Measurements from ENCODE around the gene RNH1. TPM values are rescaled to one million over a fixed set of nuclear protein-coding genes. Genes with fewer than 3 reads are reported as not detected.
"Not testable (repeated sequence)": the region's sequence is repeated elsewhere in the genome, so short reads cannot be mapped to it uniquely, and the experiment has no call there.

The RNH1 gene
- total RNA-seq, 2 experiments from 2014 or later: 127 to 134 TPM

GRCh38 chr11:473962-474785, 32.9 kb downstream of the RNH1 start:
- no peaks in the 10 kb centered on the region for H3K36me3 Mint-ChIP-seq
- intact Hi-C loops (cut with micrococcal nuclease): no loop called here
- H3K4me1 Mint-ChIP-seq (ENCODE audit: low read depth): no peaks in the 10 kb centered on the region
- no peak overlapping the region for H3K4me3 Mint-ChIP-seq
- H3K9me3 Mint-ChIP-seq: no peaks in the 10 kb centered on the region
- no peak for DNase-seq
- no peaks in the 10 kb centered on the region for H3K27me3 Mint-ChIP-seq
- no peak overlapping the region for H3K27ac Mint-ChIP-seq
- ChIA-PET POLR2A (no interaction called here), CTCF (no interaction called here)

GRCh38 chr11:473415-473814, 33.6 kb downstream of the RNH1 start:
- Mint-ChIP-seq H3K4me3 (no peak overlapping the region), H3K4me1 (ENCODE audit: low read depth) (no peaks in the 10 kb centered on the region), H3K36me3 (no peaks in the 10 kb centered on the region), H3K27me3 (no peaks in the 10 kb centered on the region), H3K9me3 (no peaks in the 10 kb centered on the region), H3K27ac (no peak overlapping the region)
- intact Hi-C loops (cut with micrococcal nuclease): no loop called here
- DNase-seq: no peak
- ChIA-PET CTCF (no interaction called here), POLR2A (no interaction called here)

GRCh38 chr11:472816-473215, 34.2 kb downstream of the RNH1 start:
- intact Hi-C loops (cut with micrococcal nuclease): no loop called here
- H3K9me3 Mint-ChIP-seq: no peaks in the 10 kb centered on the region
- no peak for DNase-seq
- no peaks in the 10 kb centered on the region for H3K27me3 Mint-ChIP-seq
- no peaks in the 10 kb centered on the region for H3K36me3 Mint-ChIP-seq
- no peaks in the 10 kb centered on the region for H3K4me1 Mint-ChIP-seq (ENCODE audit: low read depth)
- no peak overlapping the region for H3K27ac Mint-ChIP-seq
- CTCF ChIA-PET: no interaction called here
- no peak overlapping the region for H3K4me3 Mint-ChIP-seq
- POLR2A ChIA-PET: no interaction called here

GRCh38 chr11:472272-472671, 34.8 kb downstream of the RNH1 start:
- no peak overlapping the region for H3K27ac Mint-ChIP-seq

GRCh38 chr11:471468-472145, 35.4 kb downstream of the RNH1 start:
- Mint-ChIP-seq H3K4me1 (ENCODE audit: low read depth) (no peaks in the 10 kb centered on the region), H3K9me3 (no peaks in the 10 kb centered on the region), H3K27me3 (no peaks in the 10 kb centered on the region), H3K36me3 (no peaks in the 10 kb centered on the region), H3K4me3 (no peak overlapping the region), H3K27ac (no peak overlapping the region)
- ChIA-PET POLR2A (no interaction called here), CTCF (interaction anchor here (0.7 kb wide), 1 partner anchor 168 kb away, joined by 10 read pairs; no protein-coding TSS in a partner anchor)
- no peak for DNase-seq
- intact Hi-C loops (cut with micrococcal nuclease): no loop called here

More at GRCh38 chr11:472272-472671, 34.8 kb downstream of the RNH1 start:
- no peak for DNase-seq
- Mint-ChIP-seq H3K9me3 (no peaks in the 10 kb centered on the region), H3K36me3 (no peaks in the 10 kb centered on the region), H3K4me1 (ENCODE audit: low read depth) (no peaks in the 10 kb centered on the region), H3K4me3 (no peak overlapping the region), H3K27me3 (no peaks in the 10 kb centered on the region)
- POLR2A ChIA-PET: no interaction called here
- CTCF ChIA-PET: interaction anchor here (0.7 kb wide), 1 partner anchor 167 kb away, joined by 10 read pairs; no protein-coding TSS in a partner anchor
- intact Hi-C loops (cut with micrococcal nuclease): no loop called here

GRCh38 chr11:469684-470560, 37.1 kb downstream of the RNH1 start:
- Mint-ChIP-seq H3K36me3 (peaks cover 2% of the 10 kb centered on the region), H3K27me3 (no peaks in the 10 kb centered on the region), H3K4me1 (ENCODE audit: low read depth) (no peaks in the 10 kb centered on the region), H3K9me3 (no peaks in the 10 kb centered on the region), H3K4me3 (no peak overlapping the region), H3K27ac (no peak overlapping the region)
- intact Hi-C loops (cut with micrococcal nuclease): no loop called here
- ChIA-PET CTCF (no interaction called here), POLR2A (no interaction called here)
- no peak for DNase-seq

GRCh38 chr11:469026-469683, 37.9 kb downstream of the RNH1 start:
- H3K27ac Mint-ChIP-seq; DNase-seq; H3K4me3 Mint-ChIP-seq; intact Hi-C loops (cut with micrococcal nuclease); H3K27me3 Mint-ChIP-seq; POLR2A ChIA-PET; H3K36me3 Mint-ChIP-seq; H3K9me3 Mint-ChIP-seq; H3K4me1 Mint-ChIP-seq (ENCODE audit: low read depth); CTCF ChIA-PET: not testable (repeated sequence)

GRCh38 chr11:468493-468892, 38.5 kb downstream of the RNH1 start:
- CTCF ChIA-PET: no interaction called here
- Mint-ChIP-seq H3K4me3 (no peak overlapping the region), H3K27me3 (no peaks in the 10 kb centered on the region), H3K9me3 (no peaks in the 10 kb centered on the region), H3K36me3 (peaks cover 4% of the 10 kb centered on the region), H3K4me1 (ENCODE audit: low read depth) (no peaks in the 10 kb centered on the region), H3K27ac (no peak overlapping the region)
- intact Hi-C loops (cut with micrococcal nuclease): no loop called here
- no peak for DNase-seq
- POLR2A ChIA-PET: no interaction called here

GRCh38 chr11:468036-468435, 39.0 kb downstream of the RNH1 start:
- Mint-ChIP-seq H3K9me3 (no peaks in the 10 kb centered on the region), H3K27me3 (no peaks in the 10 kb centered on the region), H3K4me1 (ENCODE audit: low read depth) (no peaks in the 10 kb centered on the region), H3K4me3 (no peak overlapping the region), H3K27ac (no peak overlapping the region), H3K36me3 (peaks cover 4% of the 10 kb centered on the region)
- ChIA-PET CTCF (no interaction called here), POLR2A (no interaction called here)
- intact Hi-C loops (cut with micrococcal nuclease): no loop called here
- no peak for DNase-seq

GRCh38 chr11:465896-466530, 41.0 kb downstream of the RNH1 start:
- Mint-ChIP-seq H3K27ac (no peak overlapping the region), H3K4me1 (ENCODE audit: low read depth) (no peaks in the 10 kb centered on the region), H3K4me3 (no peak overlapping the region), H3K27me3 (no peaks in the 10 kb centered on the region), H3K36me3 (peaks cover 4% of the 10 kb centered on the region), H3K9me3 (no peaks in the 10 kb centered on the region)
- DNase-seq: no peak
- CTCF ChIA-PET: interaction anchor here (1.3 kb wide), 1 partner anchor 53 kb away, joined by 4 read pairs; no protein-coding TSS in a partner anchor
- intact Hi-C loops (cut with micrococcal nuclease): no loop called here
- POLR2A ChIA-PET: no interaction called here

GRCh38 chr11:464316-464715, 42.7 kb downstream of the RNH1 start:
- no peak overlapping the region for H3K27ac Mint-ChIP-seq

More at GRCh38 chr11:464316-464715, 42.7 kb downstream of the RNH1 start:
- Mint-ChIP-seq H3K27me3 (no peaks in the 10 kb centered on the region), H3K4me1 (ENCODE audit: low read depth) (no peaks in the 10 kb centered on the region), H3K4me3 (no peak overlapping the region), H3K36me3 (peaks cover 4% of the 10 kb centered on the region), H3K9me3 (no peaks in the 10 kb centered on the region)
- POLR2A ChIA-PET: no interaction called here
- no peak for DNase-seq
- CTCF ChIA-PET: no interaction called here
- intact Hi-C loops (cut with micrococcal nuclease): no loop called here

Data from activated CD4-positive, alpha-beta memory T cell treated with anti-CD3 and anti-CD28 coated beads for 36 hours (primary cell).